GM12874 (cell line): Measurements from ENCODE around the gene FIGLA.

Experiments used
- TF ChIP-seq, protein P1 (sequence below): IDR thresholded peaks from 2 replicates; pipeline ENCODE4 v1.5.1; 2011; ENCODE audit warnings: low read depth, mild to moderate bottlenecking, control low read depth, low read length, moderate library complexity; ENCODE audit not compliant: insufficient read depth

FIGLA gene

GRCh38 chr2:70757966-70758365 is 32.5 kb downstream of the FIGLA start:
- TF ChIP-seq, protein P1, sequence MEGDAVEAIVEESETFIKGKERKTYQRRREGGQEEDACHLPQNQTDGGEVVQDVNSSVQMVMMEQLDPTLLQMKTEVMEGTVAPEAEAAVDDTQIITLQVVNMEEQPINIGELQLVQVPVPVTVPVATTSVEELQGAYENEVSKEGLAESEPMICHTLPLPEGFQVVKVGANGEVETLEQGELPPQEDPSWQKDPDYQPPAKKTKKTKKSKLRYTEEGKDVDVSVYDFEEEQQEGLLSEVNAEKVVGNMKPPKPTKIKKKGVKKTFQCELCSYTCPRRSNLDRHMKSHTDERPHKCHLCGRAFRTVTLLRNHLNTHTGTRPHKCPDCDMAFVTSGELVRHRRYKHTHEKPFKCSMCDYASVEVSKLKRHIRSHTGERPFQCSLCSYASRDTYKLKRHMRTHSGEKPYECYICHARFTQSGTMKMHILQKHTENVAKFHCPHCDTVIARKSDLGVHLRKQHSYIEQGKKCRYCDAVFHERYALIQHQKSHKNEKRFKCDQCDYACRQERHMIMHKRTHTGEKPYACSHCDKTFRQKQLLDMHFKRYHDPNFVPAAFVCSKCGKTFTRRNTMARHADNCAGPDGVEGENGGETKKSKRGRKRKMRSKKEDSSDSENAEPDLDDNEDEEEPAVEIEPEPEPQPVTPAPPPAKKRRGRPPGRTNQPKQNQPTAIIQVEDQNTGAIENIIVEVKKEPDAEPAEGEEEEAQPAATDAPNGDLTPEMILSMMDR: no peak

DNA sequence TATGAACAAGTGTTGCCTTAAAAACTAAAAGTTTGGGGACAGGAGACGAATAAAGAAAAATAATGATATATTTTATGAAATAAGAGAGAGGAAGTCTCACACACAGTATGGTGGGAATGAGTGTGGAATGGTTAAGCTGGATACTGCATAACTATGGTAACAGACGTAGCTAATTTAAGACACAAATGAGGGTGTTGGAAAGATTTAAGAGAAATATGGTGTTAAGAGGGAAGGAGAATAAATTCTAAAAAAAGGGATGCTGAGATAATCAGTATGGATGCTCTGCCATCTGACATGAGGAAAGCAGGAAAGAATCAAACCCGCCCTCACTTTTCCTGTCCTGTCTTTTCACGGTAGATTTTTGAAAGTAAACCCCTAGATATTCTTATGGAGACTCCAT is 33.1 kb downstream of the FIGLA start:
- TF ChIP-seq, protein P1: no peak

DNA sequence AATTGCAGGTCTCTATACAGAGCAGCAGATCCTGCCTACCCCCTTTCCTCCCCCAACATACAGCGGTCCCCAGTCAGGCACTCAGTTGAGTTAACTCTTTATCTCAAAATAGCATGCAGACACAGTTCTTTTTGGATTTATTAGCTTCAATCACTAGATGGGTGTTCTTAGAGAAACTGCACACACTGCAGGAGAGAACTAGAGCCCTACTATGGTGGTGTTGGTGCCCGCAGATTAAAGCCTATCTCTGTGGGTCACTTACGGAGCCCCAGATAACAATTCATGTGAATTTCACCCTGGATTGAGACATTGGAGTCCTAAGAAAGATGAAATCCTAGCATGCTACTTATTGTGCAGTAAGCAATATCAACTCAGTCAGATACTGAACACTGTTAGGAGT is 34.3 kb downstream of the FIGLA start:
- TF ChIP-seq, protein P1: no peak

DNA sequence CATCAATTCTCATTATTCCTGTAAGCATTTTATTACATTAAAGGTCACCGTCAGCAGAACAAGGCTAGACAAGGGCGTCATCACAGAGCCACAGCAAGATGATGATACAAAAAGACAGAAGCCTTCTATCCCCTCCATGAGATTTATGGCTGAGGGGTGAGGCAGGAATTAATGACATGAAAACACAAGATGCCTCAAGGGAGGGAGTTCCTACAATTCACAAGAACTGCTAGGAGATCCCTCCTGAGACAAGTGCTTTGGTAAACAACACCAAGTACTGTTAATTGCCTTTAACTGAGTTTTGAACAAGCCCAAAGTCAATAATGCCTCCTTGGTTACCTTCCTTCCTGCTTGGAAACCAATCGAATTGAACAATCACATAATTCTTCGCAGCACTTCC is 36.5 kb downstream of the FIGLA start:
- TF ChIP-seq, protein P1: no peak

- TF ChIP-seq, protein P1: no peak
Measured at GRCh38 chr2:70753031-70753430, 37.4 kb downstream of the FIGLA start.

DNA sequence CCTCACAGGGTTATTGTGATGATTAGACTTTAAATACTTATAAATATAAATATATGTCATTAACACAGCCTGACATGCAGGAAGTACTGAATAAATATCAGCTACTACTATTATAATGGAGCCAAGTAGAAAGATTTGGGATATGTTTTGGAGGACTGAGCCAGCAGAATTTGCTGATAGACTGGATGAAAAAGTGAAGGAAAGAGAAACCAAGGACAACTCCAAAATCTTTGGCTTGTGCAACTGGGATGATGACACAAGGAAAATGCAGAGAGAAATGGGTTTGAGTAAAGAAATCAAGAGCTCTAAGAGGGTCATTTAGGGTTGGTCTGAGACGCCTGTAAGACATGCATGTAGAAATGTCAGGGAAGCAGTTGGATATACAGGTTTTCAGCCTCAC is 38.0 kb downstream of the FIGLA start:
- TF ChIP-seq, protein P1: no peak

DNA sequence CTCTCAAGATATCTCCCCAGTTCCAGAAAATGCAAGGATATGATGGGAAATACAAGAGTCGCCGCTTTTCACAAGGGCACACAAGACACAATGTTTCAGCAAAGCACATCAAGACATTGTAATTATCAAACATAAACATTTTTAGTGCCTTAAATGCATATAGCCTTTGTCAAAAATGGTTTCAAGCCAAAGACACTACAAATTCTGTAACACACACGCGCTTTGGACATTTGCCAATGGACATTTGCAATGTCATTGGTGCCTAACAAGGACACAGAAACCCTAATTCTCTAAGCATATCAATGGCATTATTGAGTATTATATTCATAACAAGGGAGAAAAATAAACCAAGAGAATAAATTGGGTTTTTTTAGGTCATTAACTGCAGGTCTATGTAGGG is 38.6 kb downstream of the FIGLA start:
- TF ChIP-seq, protein P1: no peak

- TF ChIP-seq, protein P1: no peak
Measured at GRCh38 chr2:70750320-70750719, 40.1 kb downstream of the FIGLA start.
